HG03060 (cell line): ENCODE data around the gene LAMA5.

Experiments used
- ATAC-seq: cut with Tn5 transposase; IDR thresholded peaks from one replicate; pipeline ENCODE4 v1.9.1; 2021; ENCODE audit warnings: low read depth, moderate number of reproducible peaks; ENCODE audit not compliant: unreplicated experiment

The LAMA5 gene

GRCh38 chr20:62367136-62367632 lies at the start of gene LAMA5:
LAMA5 (minus strand) TSS chr20:62367312; CDS start chr20:62367245, 67 bp downstream.
- no peak for ATAC-seq

- no peak for ATAC-seq
Observed at GRCh38 chr20:62415354-62416111, 48.4 kb upstream of the LAMA5 start.

GRCh38 chr20:62413896-62414481 lies 46.9 kb upstream of the LAMA5 start:
- no peak for ATAC-seq

GRCh38 chr20:62413025-62413570 lies 46.0 kb upstream of the LAMA5 start:
- no peak for ATAC-seq

GRCh38 chr20:62412194-62413024 lies 45.3 kb upstream of the LAMA5 start:
- ATAC-seq, result no peak

GRCh38 chr20:62411479-62412193 lies 44.5 kb upstream of the LAMA5 start:
- ATAC-seq, result no peak

GRCh38 chr20:62410746-62411478 lies 43.8 kb upstream of the LAMA5 start:
- ATAC-seq, result no peak

- ATAC-seq, result no peak
Observed at GRCh38 chr20:62409931-62410745, 43.0 kb upstream of the LAMA5 start.

- ATAC-seq, result no peak
Observed at GRCh38 chr20:62409086-62409853, 42.2 kb upstream of the LAMA5 start.

GRCh38 chr20:62408640-62409039 lies 41.5 kb upstream of the LAMA5 start:
- ATAC-seq, result no peak

GRCh38 chr20:62408055-62408454 lies 40.9 kb upstream of the LAMA5 start:
- ATAC-seq, result no peak

GRCh38 chr20:62407221-62407992 lies 40.3 kb upstream of the LAMA5 start, which contains the start of gene CABLES2:
CABLES2 (minus strand) TSS chr20:62407285; CDS start chr20:62407276, 9 bp downstream.
- peak; percentile 79 for ATAC-seq

GRCh38 chr20:62406635-62407176 lies 39.6 kb upstream of the LAMA5 start:
- ATAC-seq, result no peak

- ATAC-seq, result no peak
Observed at GRCh38 chr20:62405981-62406513, 38.9 kb upstream of the LAMA5 start.

- ATAC-seq, result no peak
Observed at GRCh38 chr20:62405108-62405980, 38.2 kb upstream of the LAMA5 start.

- ATAC-seq, result no peak
Observed at GRCh38 chr20:62404761-62405107, 37.6 kb upstream of the LAMA5 start.
